Amygdala (tissue), 56 donors: Measurements from ENCODE around the gene UTY.
A peak's percentile ranks its signal among the peaks of the same experiment; 100 is the strongest.
"Not testable (repeated sequence)": the region's sequence is repeated elsewhere in the genome, so short reads cannot be mapped to it uniquely, and the experiment has no call there.

ENCODE experiments used
- DNase-seq, 56 donors: peaks; one replicate each; lab custom pipeline; 2025; lab: John Stamatoyannopoulos, UW

The UTY gene

DNA sequence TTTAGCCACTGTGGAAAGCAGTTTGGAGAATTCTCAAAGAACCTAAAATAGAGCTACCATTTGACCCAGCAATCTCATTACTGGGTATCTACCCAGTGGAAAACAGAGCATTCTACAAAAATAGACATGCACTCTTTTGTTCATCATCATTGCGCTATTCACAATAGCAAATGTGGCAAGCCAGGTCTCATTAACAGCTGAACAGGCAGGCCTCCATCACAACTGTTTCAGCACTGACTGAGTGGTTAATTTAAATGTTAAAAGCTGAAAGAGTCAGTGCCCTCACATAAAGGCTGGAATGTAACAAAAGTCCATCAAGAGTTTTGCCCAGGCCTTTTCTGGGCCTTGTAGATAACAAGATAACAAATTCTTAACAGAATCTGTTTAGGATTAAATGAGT, 166.9 kb downstream of the UTY start:
- DNase-seq: no peak

DNA sequence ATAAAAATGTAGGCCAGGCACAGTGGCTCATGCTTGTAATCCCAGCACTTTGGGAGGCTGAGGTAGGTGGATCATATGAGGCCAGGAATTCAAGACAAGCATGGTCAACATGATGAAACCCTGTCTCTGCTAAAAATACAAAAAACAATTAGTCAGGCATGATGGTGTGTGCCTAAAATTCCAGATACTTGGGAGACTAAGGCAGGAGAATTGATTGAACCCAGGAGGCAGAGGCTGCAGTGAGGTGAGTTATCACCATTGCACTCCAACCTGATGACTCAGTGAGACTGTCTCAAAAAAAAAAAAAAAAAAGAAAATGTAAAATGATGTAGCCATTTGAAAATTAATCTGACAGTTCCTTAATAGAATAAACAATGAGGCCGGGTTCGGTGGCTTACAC, 171.9 kb downstream of the UTY start:
- no peak for DNase-seq

DNA sequence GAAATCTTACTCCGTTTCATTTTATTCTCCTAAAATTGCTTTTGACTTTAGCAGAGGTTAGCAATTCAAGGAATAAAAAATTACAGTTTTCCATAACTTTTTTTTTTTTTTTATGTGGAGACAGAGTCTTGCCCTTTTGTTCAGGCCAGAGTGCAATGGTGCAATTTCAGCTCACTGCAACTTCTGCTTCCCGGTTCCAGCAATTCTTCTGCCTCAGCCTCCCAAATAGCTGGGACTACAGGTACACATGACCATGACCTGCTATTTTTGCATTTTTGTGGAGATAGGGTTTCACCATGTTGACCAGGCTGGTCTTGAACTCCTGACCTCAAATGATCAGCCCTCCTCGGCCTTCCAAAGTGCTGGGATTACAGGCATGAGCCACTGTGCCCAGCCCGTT, 179.0 kb downstream of the UTY start:
- DNase-seq: no peak

DNA sequence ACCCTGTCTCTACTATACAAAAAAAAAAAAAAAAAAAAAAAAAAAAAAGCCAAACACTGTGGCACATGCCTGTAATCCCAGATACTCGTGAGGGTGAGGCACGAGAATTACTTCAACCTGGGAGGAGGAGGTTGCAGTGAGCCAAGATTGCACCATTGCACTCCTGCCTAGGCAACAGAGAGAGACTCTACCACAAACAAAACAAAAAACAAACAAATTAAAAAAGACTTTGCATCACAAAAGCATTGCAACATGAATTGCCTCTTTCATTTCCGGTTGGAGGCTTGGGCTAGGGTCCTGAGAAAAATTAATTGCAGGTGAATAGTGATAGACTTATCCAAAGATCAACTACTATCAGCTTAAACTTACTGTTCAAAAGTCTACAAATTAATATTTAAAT, 180.4 kb downstream of the UTY start:
- no peak for DNase-seq

DNA sequence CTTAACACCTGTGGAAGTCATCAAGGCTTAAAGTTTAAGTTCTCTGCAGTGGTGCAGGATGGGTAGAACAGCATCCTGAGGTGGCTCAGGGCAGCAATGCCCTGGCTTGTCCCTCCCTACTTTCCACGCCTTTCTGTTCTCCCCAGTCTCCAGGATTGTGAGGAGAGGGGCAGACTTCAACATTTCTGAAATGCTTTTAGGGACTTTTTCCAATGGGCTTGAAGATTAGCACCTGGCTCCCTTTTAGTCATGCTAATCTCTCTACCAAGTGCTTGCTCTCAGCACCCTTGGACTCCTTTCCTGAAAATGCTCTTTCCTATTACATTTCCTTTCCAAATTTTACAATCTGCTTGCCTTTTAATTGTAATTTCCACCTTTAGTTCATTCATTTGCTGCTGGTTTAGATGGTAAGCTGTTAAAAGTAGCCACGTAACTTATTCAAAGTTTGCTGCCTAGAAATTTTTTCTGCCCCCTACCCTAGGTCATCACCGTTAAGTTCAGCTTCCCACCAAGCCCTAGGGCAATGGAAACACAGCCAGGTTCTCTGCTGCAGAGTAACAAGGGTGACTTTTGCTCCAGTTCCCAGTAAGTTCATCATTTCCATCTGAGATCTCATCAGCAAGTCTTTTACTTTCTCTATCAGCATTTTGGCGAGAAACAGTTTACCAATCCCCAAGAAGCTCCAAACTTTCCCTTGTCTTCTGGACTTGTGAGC, 183.5 kb downstream of the UTY start:
- DNase-seq: no peak

DNA sequence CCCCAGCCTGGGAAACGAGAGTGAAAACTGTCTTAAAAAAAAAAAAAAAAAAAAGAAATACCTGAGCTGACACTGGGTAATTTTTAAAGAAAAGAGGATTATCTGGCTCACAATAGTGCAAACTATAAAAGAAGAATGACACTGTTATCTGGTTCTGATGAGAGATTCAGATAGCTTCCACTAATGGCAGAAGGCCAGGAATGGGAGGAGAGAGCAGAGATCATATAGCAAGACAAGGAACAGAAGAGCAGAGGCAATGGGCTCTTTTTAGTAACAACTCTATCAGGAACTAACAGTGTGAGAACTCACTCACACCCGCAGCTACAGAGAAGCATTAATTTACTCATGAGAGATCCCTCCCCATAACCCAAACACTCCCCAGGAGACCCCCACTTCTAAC, 184.8 kb downstream of the UTY start:
- DNase-seq: peak in 2 of 56 donors; percentile 0

DNA sequence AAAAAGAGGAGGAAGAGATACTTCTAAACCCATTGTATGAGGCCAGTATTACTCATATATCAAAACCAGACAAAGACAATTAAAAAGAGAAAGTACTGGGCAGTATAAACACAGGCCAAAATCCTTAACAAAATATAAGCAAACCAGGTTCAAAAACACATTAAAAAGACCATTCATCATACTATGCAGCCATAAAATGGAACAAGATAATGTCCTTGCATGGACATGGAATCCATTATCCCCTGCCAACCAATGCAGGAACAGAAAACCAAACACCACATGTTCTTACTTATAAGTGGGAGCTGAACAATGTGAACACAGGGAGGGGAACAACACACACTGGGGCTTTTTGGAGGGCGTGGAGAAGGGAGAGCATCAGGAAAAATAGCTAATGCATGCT, 188.6 kb downstream of the UTY start:
- no peak for DNase-seq

DNA sequence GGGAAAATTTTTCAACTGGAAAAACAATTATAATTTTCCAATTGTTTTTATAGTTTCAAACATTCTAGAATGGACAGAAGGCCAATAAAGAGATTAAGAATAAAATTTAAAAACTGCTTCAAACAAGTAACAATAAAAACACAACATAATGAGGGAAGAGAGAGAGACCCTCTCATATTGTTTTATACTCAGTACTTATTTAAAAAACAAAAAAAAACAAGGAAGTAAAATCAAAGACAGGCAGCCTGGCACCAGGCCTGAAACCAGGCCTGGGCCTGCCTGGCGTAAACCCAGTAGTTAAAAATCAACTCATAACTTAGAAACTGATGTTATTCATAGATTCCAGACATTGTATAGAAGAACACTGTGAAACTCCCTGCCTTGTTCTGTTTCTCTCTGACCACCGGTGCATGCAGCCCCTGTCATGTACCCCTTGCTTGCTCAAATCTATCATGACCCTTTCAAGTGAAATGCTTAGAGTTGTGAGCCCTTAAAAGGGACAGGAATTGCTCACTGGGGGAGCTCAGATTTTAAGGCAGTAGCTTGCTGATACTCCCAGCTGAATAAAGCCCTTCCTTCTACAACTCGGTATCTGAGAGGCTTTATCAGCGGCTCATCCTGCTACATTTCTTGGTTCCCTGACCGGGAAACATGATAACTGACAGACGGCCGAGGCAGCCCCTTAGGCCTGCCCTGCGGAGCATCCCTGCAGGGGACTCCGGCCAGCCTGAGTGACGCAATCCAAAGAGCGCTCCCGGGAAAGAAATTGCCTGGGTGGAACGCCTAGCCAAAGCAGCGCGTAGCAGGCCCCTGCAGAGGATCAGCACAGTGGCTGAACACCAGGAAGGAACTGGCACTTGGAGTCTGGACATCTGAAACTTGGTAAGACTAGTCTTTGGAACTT, 197.4 kb downstream of the UTY start:
- peak in 14 of 56 donors; percentile 0 to 4 (median 0) for DNase-seq

DNA sequence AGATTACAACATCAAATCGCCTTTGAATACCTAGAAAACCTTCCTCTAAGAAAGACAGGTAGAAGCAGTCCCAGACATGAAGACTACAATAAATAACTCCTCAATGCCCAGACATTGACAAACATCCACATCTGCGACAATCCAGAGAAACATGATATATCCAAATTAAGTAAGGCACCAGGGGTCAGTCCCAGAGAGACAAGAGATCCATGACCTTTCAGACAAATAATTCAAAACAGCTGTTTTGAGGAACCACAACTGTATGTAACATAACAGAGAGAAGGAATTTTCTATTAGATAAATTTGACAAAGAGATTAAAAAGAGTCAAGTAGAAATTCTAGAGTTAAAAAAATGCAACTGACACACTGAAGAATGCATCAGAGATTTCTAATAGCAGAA, 200.3 kb downstream of the UTY start:
- DNase-seq: no peak

DNA sequence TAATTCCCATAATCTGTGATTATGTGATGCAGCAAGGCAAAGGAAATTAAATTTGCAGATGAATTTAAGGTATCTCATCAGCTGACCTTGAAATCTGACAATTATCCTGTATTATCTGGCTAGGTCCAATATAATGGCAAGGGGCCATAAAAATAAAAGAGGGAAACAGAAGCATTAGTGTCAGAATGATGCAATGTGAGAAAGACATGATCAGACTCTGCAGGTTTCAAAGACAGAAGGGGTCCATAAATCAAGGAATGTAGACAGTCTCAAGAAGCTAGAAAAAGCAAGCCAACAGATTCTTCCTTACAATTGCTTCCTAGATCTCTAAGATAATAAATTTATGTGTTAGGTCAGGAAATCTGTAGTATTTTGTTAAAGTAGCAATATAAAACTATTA, 208.1 kb downstream of the UTY start:
- no peak for DNase-seq

DNA sequence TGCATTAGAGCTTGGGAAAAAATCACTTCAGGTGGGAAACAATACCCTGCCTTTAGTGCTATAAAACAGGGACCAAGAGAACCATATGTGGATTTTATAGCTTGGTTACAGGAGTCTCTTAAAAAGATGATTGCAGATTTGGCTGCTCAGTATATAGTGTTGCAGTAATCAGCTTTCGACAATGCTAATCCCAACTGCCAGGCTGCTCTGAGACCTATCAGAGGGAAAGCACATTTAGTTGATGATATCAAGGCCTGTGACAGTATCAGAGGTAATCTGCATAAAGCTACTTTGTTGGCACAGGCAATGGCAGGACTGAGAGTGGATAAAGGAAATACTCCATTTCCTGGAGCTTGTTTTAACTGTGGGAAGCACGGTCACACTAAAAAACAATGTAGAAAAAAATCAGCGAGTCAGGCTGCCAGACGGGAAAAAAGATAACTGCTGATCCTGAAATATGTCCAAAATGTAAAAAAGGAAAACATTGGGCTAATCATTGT, 225.8 kb downstream of the UTY start:
- DNase-seq: not testable (repeated sequence)

DNA sequence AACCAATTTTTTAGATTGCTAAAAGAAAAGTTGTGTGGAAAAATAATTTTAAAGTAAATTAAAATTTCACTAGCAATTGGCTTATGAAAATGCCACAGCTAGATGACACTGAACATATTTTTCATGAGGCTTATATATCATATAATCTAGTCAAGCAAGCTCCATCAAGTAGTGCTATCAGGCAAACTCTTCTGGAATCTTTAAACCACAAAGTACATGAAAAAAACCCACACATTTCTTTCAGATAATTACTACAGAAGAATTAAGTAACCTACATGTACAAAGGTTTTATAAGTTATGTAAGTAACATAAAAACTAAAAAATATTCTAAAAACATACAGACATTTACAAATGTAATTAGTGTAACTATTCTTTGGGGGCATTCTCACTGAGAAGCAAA, 229.4 kb downstream of the UTY start:
- DNase-seq: no peak

DNA sequence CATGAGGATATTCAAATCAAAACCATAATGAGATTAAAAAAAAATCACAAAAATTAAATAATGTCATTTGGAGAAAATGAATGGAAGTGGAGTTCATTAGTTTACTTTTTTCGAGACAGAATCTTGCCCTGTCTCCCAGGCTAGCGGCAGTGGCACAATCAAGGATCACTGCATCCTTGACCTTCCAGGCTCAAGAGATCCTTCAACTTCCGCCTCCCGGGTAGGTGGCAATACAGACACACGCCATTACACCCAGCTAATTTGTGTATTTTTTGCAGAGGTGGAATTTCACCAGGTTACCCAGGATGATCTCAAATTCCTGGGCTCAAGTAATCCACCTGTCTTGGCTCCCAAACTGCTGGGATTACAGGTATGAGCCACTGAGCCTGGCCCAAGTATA, 236.1 kb downstream of the UTY start:
- DNase-seq: no peak

DNA sequence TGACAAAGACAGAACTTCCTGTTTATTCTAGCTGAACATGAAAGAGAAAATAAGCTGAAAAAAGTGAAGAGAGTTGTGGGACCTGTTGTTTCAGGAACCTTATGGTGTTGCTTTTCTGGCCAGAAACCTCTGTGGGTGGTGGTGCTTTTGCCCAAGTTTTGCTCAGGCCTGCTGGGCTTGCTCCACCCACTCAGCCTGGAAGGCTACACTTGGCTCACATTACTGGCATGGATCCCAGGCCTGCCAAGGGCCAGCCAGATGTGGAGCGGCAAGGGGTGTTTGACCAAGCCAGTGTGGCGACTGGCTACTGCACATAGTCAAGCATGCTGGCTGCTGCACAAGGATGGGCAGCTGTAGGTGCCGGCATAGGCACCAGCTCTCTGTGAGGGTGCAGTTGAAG, 245.9 kb downstream of the UTY start:
- peak in 18 of 56 donors; percentile 0 to 17 (median 1) for DNase-seq

DNA sequence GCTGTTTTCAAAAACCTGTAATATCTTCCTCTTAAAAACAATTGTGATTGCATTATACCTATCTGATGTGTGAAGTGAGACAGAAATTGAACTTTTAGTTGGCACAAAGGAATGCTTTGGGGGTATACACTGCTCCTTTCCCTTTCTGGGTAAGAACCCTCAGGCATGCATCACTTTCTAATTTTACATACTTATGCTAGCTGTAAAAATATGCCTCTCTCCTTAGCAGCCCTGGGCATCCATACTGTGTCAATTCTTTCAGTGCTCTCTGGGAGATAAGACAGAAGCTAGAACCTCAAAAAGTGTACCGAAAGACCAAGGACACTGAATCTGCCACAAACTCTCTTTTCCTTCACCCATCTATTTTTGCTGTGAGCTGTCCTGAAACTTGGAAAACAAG, 246.7 kb downstream of the UTY start:
- no peak for DNase-seq

DNA sequence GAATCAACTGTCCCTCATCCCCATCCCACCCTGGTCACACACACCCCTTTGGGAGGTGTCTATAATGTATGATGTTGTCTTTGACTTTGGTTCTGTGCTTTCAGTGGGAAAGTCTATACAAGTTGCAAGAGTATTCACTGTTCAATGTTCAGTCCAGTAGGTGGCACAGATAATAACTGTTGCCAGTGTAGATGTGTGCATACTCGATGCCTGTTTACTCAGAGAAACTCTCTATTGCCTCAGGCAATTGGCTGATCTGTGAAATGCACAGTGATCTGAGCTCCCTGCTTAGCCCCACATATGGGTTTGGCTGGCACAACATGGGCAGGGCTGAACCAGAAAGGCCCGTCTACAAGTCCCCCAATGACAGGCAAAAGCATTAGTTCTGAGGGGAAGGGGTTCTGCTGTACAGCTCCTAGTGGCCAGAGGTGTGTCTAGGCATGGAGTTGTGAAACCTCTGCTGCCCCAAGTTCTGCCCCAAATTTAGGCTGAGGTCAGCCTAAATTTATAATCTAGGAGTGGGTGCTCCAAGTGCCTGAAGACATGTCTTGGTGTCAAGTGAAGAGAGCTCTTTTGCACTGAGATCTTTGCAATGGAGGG, 252.4 kb downstream of the UTY start:
- DNase-seq: no peak

DNA sequence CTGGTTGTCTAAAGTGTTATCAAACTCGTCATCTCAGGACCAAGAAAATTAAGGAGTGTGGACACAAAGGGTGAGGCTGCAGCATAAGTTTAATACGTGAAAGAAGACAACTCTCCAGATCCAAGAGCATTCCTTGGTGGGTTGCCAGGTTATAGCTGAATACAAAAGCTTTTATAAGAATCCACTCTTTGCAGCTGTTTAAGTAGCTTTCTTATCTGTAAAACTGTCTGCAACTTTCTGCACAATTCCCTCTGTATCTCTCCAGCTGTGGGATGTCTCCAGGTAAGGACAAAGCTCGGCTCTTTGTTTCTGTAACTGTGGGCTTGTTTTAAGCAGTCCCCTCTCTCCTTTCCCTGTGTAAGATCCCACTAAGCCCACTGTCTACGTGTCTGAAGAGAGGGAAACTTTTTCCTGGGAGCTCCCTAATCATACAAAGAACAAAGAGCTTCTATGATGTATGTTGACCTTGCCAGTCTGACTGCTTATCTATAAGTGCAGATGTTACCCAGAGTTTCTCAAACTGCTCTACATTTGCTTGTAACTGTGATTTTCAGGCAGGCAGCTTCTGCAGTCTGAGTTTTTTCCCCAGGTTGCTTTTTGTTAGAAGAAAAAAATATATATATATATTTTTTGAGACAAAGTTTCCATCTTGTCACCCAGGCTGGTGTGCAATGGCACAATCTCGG, 268.7 kb downstream of the UTY start:
- no peak for DNase-seq

DNA sequence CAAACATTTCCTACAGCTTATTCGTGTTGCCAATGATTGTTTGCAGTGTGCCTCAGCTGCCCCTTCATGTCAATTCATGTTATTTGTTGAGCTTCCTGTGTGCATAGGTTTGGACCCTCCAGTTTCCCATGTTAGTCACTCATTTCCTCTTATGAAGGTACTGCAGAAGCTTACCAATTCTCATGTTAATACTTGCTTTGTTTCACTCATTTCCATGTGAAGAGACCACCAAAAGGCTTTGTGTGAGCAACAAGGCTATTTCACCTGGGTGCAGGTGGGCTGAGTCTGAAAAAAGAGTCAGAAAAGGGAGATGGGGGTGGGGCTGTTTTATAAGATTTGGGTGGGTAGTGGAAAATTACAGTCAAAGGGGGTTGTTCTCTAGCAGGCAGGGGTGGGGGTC, 274.6 kb downstream of the UTY start:
- no peak for DNase-seq
